A549 (cell line): ENCODE measurements around the gene HUNK. TPM values are rescaled to one million over a fixed set of nuclear protein-coding genes. Genes with fewer than 3 reads are reported as not detected.

ENCODE experiments used
- ATAC-seq, 2 experiments: fragments of 200-7000 bp in 1 of 2; fragments of >200 bp in 1 of 2; cut with Nextera tagmentation in 1 of 2; cut with Tn5 transposase in 1 of 2; 3 replicates each; pipeline versions ENCODE4 v1.8.0 to v1.9.1; 2018 to 2020; ENCODE audit warnings: mild to moderate bottlenecking in 1 of 2, moderate library complexity in 1 of 2
- CTCF ChIA-PET: fragments of 300-600 bp; sonication (Branson Sonifier 250); formaldehyde crosslinking; extraction: SDS; loops from one replicate; lab custom pipeline; 2021; ENCODE audit warnings: antibody characterized with exemption, inconsistent platforms; lab: Yijun Ruan, JAX
- POLR2A ChIA-PET: fragments of 350-600 bp; formaldehyde crosslinking; extraction: SDS; loops from one replicate; lab custom pipeline; 2021; ENCODE audit warnings: antibody characterized with exemption, inconsistent platforms; lab: Yijun Ruan, JAX
- DNase-seq, 2 experiments: peaks; one replicate each; pipeline versions ENCODE4 v3.0.0 to v3.0.0-alpha.2; 2011 to 2016; ENCODE audit warnings: low read depth in 1 of 2, low spot score in 1 of 2
- FAIRE-seq: peaks from 2 replicates; lab custom pipeline; 2011; peaks lifted over from hg19 to GRCh38; lab: Jason Lieb, UNC
- H3K27ac ChIP-seq, 2 experiments: fragments of >200 bp; sonication (Bioruptor Twin); formaldehyde crosslinking; 3 replicates each; pipeline ENCODE4 v1.5.1; 2016 to 2017
- H3K4me1 ChIP-seq: fragments of >200 bp; sonication (Bioruptor Twin); formaldehyde crosslinking; 3 replicates; pipeline ENCODE4 v1.6.1; 2016
- H3K4me2 ChIP-seq: fragments of >200 bp; sonication (Bioruptor Twin); formaldehyde crosslinking; 3 replicates; pipeline ENCODE4 v1.6.1; 2016
- H3K4me3 ChIP-seq: fragments of >200 bp; sonication (Bioruptor Twin); formaldehyde crosslinking; 3 replicates; pipeline ENCODE4 v1.5.1; 2016
- H3K9me3 ChIP-seq: fragments of >200 bp; sonication (Bioruptor Twin); formaldehyde crosslinking; 3 replicates; pipeline ENCODE4 v1.6.1; 2016
- ATOH8 ChIP-seq: fragments of 250-450 bp; sonication (Bioruptor Pico); IDR thresholded peaks from 2 replicates; pipeline ENCODE4 v1.5.0; 2020; ENCODE audit warnings: low read depth, mild to moderate bottlenecking, moderate library complexity
- BHLHE40 ChIP-seq: IDR thresholded peaks from 2 replicates; pipeline ENCODE4 v1.6.1; 2012; ENCODE audit warnings: low read depth, low read length, inconsistent platforms
- CHD4 ChIP-seq: fragments of 200-600 bp; sonication (generic); IDR thresholded peaks from 2 replicates; pipeline ENCODE4 v1.6.1; 2016; ENCODE audit warnings: antibody characterized with exemption, mild to moderate bottlenecking, borderline replicate concordance
- EHF ChIP-seq: fragments of 250-450 bp; sonication (Bioruptor Pico); IDR thresholded peaks from 2 replicates; pipeline ENCODE4 v1.5.0; 2020; ENCODE audit warnings: mild to moderate bottlenecking
- EHMT2 ChIP-seq: fragments of 200-600 bp; sonication (generic); IDR thresholded peaks from 2 replicates; pipeline ENCODE4 v1.6.1; 2016; ENCODE audit warnings: antibody characterized with exemption, low read depth, mild to moderate bottlenecking, moderate library complexity
- EP300 ChIP-seq, 2 experiments: fragments of >200 bp; sonication (Bioruptor Twin); formaldehyde crosslinking; IDR thresholded peaks; 2 replicates in 1 of 2; 3 replicates in 1 of 2; pipeline ENCODE4 v1.6.1; 2016 to 2017
- ESRRA ChIP-seq: fragments of 150-350 bp; IDR thresholded peaks from 2 replicates; pipeline ENCODE4 v1.6.1; 2014; ENCODE audit warnings: mild to moderate bottlenecking, low read length, borderline replicate concordance
- FOXS1 ChIP-seq: fragments of 250-450 bp; sonication (Bioruptor Pico); IDR thresholded peaks from 2 replicates; pipeline ENCODE4 v1.5.0; 2020; ENCODE audit warnings: mild to moderate bottlenecking, moderate library complexity
- HES2 ChIP-seq: fragments of >200 bp; sonication (Bioruptor Twin); formaldehyde crosslinking; IDR thresholded peaks from 2 replicates; pipeline ENCODE4 v1.6.1; 2016
- HEYL ChIP-seq: fragments of 250-450 bp; sonication (Bioruptor Pico); IDR thresholded peaks from 2 replicates; pipeline ENCODE4 v1.8.0; 2021; ENCODE audit warnings: mild to moderate bottlenecking, moderate library complexity
- HOXB13 ChIP-seq: fragments of 250-450 bp; sonication (Bioruptor Pico); IDR thresholded peaks from 2 replicates; pipeline ENCODE4 v1.5.0; 2020; ENCODE audit warnings: low read depth, mild to moderate bottlenecking, moderate library complexity
- MAFK ChIP-seq: fragments of 450-650 bp; IDR thresholded peaks from 2 replicates; pipeline ENCODE4 v1.6.1; 2014; ENCODE audit not compliant: partially characterized antibody
- MAZ ChIP-seq: fragments of 150-350 bp; IDR thresholded peaks from 2 replicates; pipeline ENCODE4 v1.6.1; 2014; ENCODE audit warnings: antibody characterized with exemption, low read depth, low read length, borderline replicate concordance
- MYC ChIP-seq: IDR thresholded peaks from 2 replicates; pipeline ENCODE4 v1.6.1; 2012; ENCODE audit warnings: mild to moderate bottlenecking, inconsistent platforms, low read length, improper control_type of control experiment, borderline replicate concordance
- NPAS2 ChIP-seq: fragments of 250-450 bp; sonication (Bioruptor Pico); IDR thresholded peaks from 2 replicates; pipeline ENCODE4 v1.8.0; 2022; ENCODE audit warnings: mild to moderate bottlenecking, moderate library complexity, borderline replicate concordance
- NR3C1 ChIP-seq: fragments of >200 bp; sonication (Bioruptor Twin); formaldehyde crosslinking; IDR thresholded peaks from 3 replicates; pipeline ENCODE4 v1.6.1; 2017
- PBX3 ChIP-seq: IDR thresholded peaks from 2 replicates; pipeline ENCODE4 v1.6.1; 2012
- POLR2A ChIP-seq: IDR thresholded peaks from 2 replicates; pipeline ENCODE4 v1.6.1; 2012; ENCODE audit warnings: mild to moderate bottlenecking, low read length
- RAD21 ChIP-seq, 2 experiments: fragments of >200 bp in 1 of 2; sonication (Bioruptor Twin) in 1 of 2; formaldehyde crosslinking in 1 of 2; IDR thresholded peaks in 1 of 2; conservative IDR thresholded peaks in 1 of 2; 2 replicates in 1 of 2; 3 replicates in 1 of 2; pipeline ENCODE4 v1.6.1; 2012 to 2018; ENCODE audit warnings: inconsistent platforms in 1 of 2
- RARB ChIP-seq: fragments of 250-450 bp; sonication (Bioruptor Pico); IDR thresholded peaks from 2 replicates; pipeline ENCODE4 v1.8.0; 2021; ENCODE audit warnings: mild to moderate bottlenecking, moderate library complexity
- RFX5 ChIP-seq: fragments of 450-650 bp; IDR thresholded peaks from 2 replicates; pipeline ENCODE4 v1.7.1; 2014; ENCODE audit warnings: antibody characterized with exemption, mild to moderate bottlenecking, moderate library complexity
- RNF2 ChIP-seq: fragments of 200-600 bp; sonication (generic); IDR thresholded peaks from 2 replicates; pipeline ENCODE4 v1.6.1; 2016; ENCODE audit warnings: low read depth, mild to moderate bottlenecking, antibody characterized with exemption, moderate library complexity, borderline replicate concordance
- TFCP2L1 ChIP-seq: fragments of 250-450 bp; sonication (Bioruptor Pico); IDR thresholded peaks from 2 replicates; pipeline ENCODE4 v1.5.0; 2021; ENCODE audit warnings: mild to moderate bottlenecking
- WGBS: methylation state at CpG from one replicate; pipeline ENCODE4 v1.1.6; 2017; ENCODE audit errors: missing lambda C conversion rate; 5-methylcytosine and 5-hydroxymethylcytosine counted together
- polyA plus RNA-seq, 4 experiments: library from polyadenylated mRNA; depleted of rRNA in 3 of 4; stranded (reverse); fragments of >200 nt; fragmentation: RNase III in 1 of 4; extraction: RNeasy Plus Mini Kit Qiagen cat#74134 plus additional on column Dnase treatment in 1 of 4; gene quantifications; 2 replicates in 3 of 4; 3 replicates in 1 of 4; pipeline ENCODE4 v1.2.3, GENCODE V29; 2011 to 2017

Gene HUNK
- polyA plus RNA-seq, 2 of the 4 experiments (the other 2 are of a cell fraction) = 0.44 to 0.52 TPM

GRCh38 chr21:31895077-31895835 lies 22.4 kb downstream of the HUNK start:
- H3K4me3 ChIP-seq = no peak overlapping the region
- no peak for ATAC-seq
- CTCF ChIA-PET = interaction anchor here (1.4 kb wide), 1 partner anchor 18 kb away, joined by 3 read pairs; no protein-coding TSS in a partner anchor
- H3K27ac ChIP-seq = no peak overlapping the region
- FAIRE-seq = no peak
- H3K9me3 ChIP-seq = no peaks in the 10 kb centered on the region
- WGBS = 59% methylated on average over 6 of the region's 6 CpGs
- peaks cover 16% of the 10 kb centered on the region; the same call in 2 of the 3 replicates for H3K4me1 ChIP-seq
- POLR2A ChIA-PET = no interaction called here
- TF ChIP-seq EP300 (IDR thresholded peaks at IDR 0.05) (no peak), MAFK (no peak), TFCP2L1 (no peak), ATOH8 (no peak), FOXS1 (CRISPR knock-in tag) (no peak)
- no peak for DNase-seq
- H3K4me2 ChIP-seq = no peak overlapping the region

DNA sequence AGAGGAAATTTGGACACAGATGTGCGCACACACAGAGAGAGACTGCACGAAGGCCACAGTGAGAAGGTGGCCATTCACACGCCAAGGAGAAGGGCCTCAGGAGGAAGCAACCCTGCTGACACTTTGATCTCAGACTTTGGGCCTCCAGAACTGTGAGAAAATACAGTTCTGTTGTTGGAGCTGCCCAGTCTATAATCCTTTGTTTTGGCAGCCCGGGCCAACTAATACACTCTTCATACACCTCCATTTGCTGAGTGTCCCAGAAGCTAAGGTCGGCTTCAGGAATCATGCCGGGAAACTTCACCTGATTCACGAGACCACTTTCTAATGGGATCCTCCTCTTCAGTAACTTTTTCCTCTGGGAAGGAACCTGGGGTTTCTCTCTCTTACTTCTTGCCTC lies 23.2 kb downstream of the HUNK start:
- no peak for ATAC-seq
- 77% methylated on average over 7 of the region's 7 CpGs for WGBS
- no peaks in the 10 kb centered on the region for H3K9me3 ChIP-seq
- H3K4me2 ChIP-seq = no peak overlapping the region
- CTCF ChIA-PET = interaction anchor here (1.4 kb wide), 1 partner anchor 17 kb away, joined by 3 read pairs; no protein-coding TSS in a partner anchor
- DNase-seq = no peak
- H3K4me1 ChIP-seq = peaks cover 8% of the 10 kb centered on the region; the same call in 2 of the 3 replicates
- POLR2A ChIA-PET = no interaction called here
- no peak overlapping the region for H3K4me3 ChIP-seq
- no peak overlapping the region for H3K27ac ChIP-seq
- no peak for FAIRE-seq
- TF ChIP-seq MYC = no peak
- no peak for TF ChIP-seq HOXB13 (CRISPR knock-in tag)
- no peak for TF ChIP-seq MAZ
- TF ChIP-seq MAFK = no peak
- TF ChIP-seq RARB (CRISPR knock-in tag) = no peak
- no peak for TF ChIP-seq HES2
- no peak for TF ChIP-seq NR3C1
- no peak for TF ChIP-seq RAD21 (conservative IDR thresholded peaks at IDR 0.05 in 1 of 2, IDR thresholded peaks at IDR 0.05 in 1 of 2)
- no peak for TF ChIP-seq RFX5
- TF ChIP-seq NPAS2 (CRISPR knock-in tag) = no peak
- TF ChIP-seq ESRRA = no peak
- TF ChIP-seq RNF2 = no peak
- no peak for TF ChIP-seq EHMT2
- no peak for TF ChIP-seq PBX3
- TF ChIP-seq CHD4 = no peak
- TF ChIP-seq BHLHE40 = no peak

GRCh38 chr21:31897311-31897710 lies 24.5 kb downstream of the HUNK start:
- H3K4me2 ChIP-seq = no peak overlapping the region
- FAIRE-seq = no peak
- no peak overlapping the region for H3K4me3 ChIP-seq
- 69% methylated on average over 3 of the region's 3 CpGs for WGBS
- DNase-seq = no peak
- no peak for TF ChIP-seq EHF (CRISPR knock-in tag)
- no peak for TF ChIP-seq POLR2A
- TF ChIP-seq HEYL (CRISPR knock-in tag) = no peak
- no peaks in the 10 kb centered on the region for H3K9me3 ChIP-seq
- H3K27ac ChIP-seq = no peak overlapping the region
- POLR2A ChIA-PET = no interaction called here
- no peaks in the 10 kb centered on the region for H3K4me1 ChIP-seq
- CTCF ChIA-PET = no interaction called here
- ATAC-seq = no peak
